GM12801 (cell line): ENCODE results near the gene CH25H.

ENCODE experiments used
- TF ChIP-seq, protein P1 (sequence below): IDR thresholded peaks from one replicate; pipeline ENCODE4 v1.5.1; 2011; ENCODE audit warnings: control low read depth; ENCODE audit not compliant: insufficient read length; ENCODE audit errors: extremely low read depth

The CH25H gene

DNA sequence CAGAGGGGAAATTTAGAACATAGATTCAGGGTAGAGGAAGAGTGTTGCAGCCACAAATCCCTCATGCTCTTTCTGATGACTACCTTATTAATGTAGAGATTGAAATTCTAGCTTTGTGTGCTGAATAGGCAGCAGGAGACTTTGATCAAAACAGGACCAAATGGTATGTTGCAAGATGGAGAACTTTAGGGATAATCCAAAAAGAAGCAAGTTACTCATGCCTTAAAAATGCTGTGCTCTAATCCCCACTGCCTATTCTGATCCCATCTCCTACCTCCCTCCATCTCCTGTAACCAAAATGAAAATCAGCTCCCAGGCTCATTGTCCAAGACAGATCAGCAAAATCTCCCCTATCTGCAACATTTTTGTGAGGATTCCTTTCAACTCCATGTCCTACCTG, 31.3 kb downstream of the CH25H start:
- TF ChIP-seq, protein P1, sequence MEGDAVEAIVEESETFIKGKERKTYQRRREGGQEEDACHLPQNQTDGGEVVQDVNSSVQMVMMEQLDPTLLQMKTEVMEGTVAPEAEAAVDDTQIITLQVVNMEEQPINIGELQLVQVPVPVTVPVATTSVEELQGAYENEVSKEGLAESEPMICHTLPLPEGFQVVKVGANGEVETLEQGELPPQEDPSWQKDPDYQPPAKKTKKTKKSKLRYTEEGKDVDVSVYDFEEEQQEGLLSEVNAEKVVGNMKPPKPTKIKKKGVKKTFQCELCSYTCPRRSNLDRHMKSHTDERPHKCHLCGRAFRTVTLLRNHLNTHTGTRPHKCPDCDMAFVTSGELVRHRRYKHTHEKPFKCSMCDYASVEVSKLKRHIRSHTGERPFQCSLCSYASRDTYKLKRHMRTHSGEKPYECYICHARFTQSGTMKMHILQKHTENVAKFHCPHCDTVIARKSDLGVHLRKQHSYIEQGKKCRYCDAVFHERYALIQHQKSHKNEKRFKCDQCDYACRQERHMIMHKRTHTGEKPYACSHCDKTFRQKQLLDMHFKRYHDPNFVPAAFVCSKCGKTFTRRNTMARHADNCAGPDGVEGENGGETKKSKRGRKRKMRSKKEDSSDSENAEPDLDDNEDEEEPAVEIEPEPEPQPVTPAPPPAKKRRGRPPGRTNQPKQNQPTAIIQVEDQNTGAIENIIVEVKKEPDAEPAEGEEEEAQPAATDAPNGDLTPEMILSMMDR = no peak

DNA sequence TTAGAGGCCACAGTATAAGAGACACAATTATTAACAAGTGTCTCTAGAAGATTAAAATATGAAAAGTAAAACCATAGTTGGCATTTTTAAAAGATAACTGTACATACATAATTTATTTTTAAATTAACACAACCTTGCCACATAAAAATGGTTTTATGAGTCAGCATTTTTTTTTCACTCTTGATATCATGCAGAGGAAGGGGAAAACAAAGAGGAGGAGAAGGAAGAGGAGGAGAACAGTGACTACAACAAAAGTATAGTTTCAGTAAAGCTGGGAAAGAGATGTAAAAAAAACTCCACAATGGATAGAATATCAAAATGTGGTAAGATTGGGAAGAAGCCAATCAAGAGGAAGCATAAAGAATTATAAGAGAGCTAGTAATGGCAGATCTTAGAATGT, 34.0 kb downstream of the CH25H start:
- TF ChIP-seq, protein P1 = no peak

DNA sequence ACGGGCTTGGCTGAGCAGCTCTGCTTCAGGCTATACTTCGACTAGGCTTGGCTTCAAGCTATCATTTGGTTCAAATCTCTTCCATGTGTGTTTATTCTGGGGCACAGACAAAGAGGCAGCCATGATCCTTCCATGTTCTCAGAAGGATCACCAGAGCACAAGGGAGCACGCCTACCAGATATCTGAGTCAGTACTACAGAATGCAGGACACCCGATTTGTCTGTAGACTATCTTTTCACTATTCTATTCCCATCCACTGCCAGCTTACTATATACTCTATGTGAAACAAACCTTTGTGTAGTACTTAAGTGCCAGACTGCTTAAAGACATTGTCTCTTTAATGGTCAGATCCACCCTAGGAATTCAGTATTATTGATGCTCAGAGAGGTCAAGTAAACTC, 35.1 kb downstream of the CH25H start:
- TF ChIP-seq, protein P1 = no peak

DNA sequence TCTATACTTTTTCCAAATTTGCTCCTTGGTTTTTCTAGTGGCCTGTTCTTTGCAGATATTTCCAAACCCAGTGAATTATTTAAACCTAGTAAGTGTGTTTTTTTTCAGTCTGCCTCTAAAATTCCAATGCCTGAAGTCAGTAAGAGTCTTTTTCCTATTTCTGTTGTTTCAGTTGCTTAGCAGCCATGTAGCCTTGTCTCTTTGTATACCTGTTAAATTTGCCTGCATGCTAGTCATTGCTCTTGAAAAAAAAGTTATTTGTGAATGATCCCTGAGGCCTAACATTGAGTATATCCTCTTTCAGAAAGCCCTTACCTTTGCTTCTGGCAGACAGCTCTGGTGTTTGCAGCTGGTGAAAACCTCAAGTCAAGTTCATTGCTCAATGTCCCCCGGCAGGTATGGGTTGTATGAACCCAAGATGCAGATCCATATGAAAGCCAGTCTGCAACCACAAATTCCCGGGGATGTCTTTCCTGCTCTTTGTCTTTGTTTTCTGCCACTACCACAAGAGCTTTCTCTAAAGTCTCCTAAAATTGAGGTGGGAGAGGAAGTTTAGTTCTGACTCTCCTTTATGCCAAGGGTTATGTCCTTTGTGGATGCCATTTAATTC, 35.7 kb downstream of the CH25H start:
- TF ChIP-seq, protein P1 = no peak

DNA sequence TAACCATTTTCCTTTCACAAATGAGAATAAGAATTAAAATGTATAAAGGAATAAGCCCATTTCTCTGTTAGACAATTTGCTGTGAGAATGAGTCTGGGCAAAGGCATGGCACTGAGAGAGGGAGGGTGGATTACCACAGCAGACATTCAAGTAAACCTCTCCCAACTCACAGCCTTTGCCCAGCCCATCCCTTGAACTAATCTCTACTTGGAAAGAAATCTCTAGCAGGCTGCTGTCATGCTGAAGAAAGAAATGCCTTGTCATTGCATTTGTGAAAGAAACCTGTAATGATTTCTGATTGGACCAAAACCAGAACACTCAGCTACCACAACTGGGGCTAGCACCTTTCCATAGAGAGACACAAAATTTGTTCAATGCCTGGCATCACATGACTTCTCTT, 39.2 kb downstream of the CH25H start:
- TF ChIP-seq, protein P1 = no peak

DNA sequence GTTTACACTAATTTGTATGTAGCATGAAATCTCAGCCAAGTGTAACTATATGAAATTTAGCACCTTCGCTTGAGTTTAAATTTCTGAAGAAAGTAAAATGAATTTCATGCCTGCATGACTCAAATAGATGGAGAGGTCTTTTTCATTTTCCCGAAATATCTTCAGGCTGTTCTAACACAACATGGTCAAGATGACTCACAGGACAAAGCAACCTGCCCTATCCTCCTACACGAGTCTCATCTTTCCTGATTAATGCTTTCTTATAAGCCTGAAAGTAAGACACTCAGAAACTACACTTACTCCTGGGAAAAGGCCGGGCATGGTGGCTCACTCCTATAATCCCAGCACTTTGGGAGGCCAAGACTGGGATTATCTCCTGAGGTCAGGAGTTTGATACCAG, 41.2 kb downstream of the CH25H start:
- TF ChIP-seq, protein P1 = no peak

DNA sequence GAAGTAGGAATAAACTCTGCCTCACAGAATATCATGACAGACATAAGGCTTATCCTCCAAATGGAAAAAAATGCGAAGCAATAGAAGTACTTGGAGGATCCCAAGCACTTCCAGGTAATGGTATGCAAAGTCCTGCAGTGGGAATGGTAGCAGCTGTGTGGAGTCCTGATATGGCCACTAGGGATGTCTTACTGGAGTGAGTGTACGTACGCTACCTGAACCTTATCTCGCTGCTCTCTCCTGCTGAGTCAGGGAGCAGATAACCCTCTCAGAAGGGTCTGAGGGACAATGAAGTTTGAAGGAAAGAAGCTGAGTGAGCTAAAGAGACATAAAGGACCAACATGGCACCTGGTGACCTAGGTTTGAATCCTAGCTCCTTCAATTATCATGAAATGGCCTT, 42.2 kb downstream of the CH25H start:
- TF ChIP-seq, protein P1 = no peak
